Hematopoietic multipotent progenitor cell (in vitro differentiated cells): ENCODE results near the gene ELFN1. TPM values are rescaled to one million over a fixed set of nuclear protein-coding genes. Genes with fewer than 3 reads are reported as not detected.
"Not testable (repeated sequence)": the region's sequence is repeated elsewhere in the genome, so short reads cannot be mapped to it uniquely, and the experiment has no call there.

Experiments
- DNase-seq, 3 donors: peaks; one replicate each; pipeline ENCODE4 v3.0.0-alpha.2; 2011 to 2015; ENCODE audit warnings: low read depth in 2 of 3, low spot score in 2 of 3
- total RNA-seq: library from RNA; depleted of rRNA; stranded (reverse); fragments of >200 nt; gene quantifications from one replicate; pipeline ENCODE4 v1.2.3, GENCODE V29; 2012

The ELFN1 gene
- total RNA-seq, 1 donor = 0.27 TPM

GRCh38 chr7:1749864-1750466 lies 79.9 kb downstream of the ELFN1 start:
- DNase-seq = no peak

GRCh38 chr7:1750541-1751021 lies 80.5 kb downstream of the ELFN1 start:
- DNase-seq = no peak

- DNase-seq = no peak
Measured at GRCh38 chr7:1752111-1752510, 82.0 kb downstream of the ELFN1 start.

GRCh38 chr7:1752771-1753563 lies 82.9 kb downstream of the ELFN1 start:
- peak in 1 of 3 donors; percentile 54 for DNase-seq

GRCh38 chr7:1753564-1753867 lies 83.4 kb downstream of the ELFN1 start:
- DNase-seq = no peak

- no peak for DNase-seq
Measured at GRCh38 chr7:1754345-1754908, 84.3 kb downstream of the ELFN1 start.

- no peak for DNase-seq
Measured at GRCh38 chr7:1755783-1756625, 85.9 kb downstream of the ELFN1 start.

GRCh38 chr7:1757601-1758000 lies 87.5 kb downstream of the ELFN1 start:
- no peak for DNase-seq

GRCh38 chr7:1758028-1758858 lies 88.2 kb downstream of the ELFN1 start:
- peak in 2 of 3 donors; percentile 50 to 68 for DNase-seq

GRCh38 chr7:1758859-1759521 lies 88.9 kb downstream of the ELFN1 start:
- DNase-seq = no peak

- DNase-seq = no peak
Measured at GRCh38 chr7:1761097-1761496, 91.0 kb downstream of the ELFN1 start.

- DNase-seq = no peak
Measured at GRCh38 chr7:1761774-1762173, 91.7 kb downstream of the ELFN1 start.

- no peak for DNase-seq
Measured at GRCh38 chr7:1762238-1762945, 92.3 kb downstream of the ELFN1 start.

GRCh38 chr7:1763033-1763432 lies 93.0 kb downstream of the ELFN1 start:
- no peak for DNase-seq

- not testable (repeated sequence) for DNase-seq
Measured at GRCh38 chr7:1763911-1764310, 93.8 kb downstream of the ELFN1 start.

- no peak for DNase-seq
Measured at GRCh38 chr7:1765336-1765735, 95.3 kb downstream of the ELFN1 start.

GRCh38 chr7:1767524-1767923 lies 97.4 kb downstream of the ELFN1 start:
- DNase-seq = no peak

- DNase-seq = no peak
Measured at GRCh38 chr7:1768832-1769231, 98.8 kb downstream of the ELFN1 start.
